ENCODE results near the gene EFNA2. TPM values are rescaled to one million over a fixed set of nuclear protein-coding genes. Genes with fewer than 3 reads are reported as not detected.
A peak's percentile ranks its signal among the peaks of the same experiment; 100 is the strongest.

Gene EFNA2
- polyA plus RNA-seq, 3 donors: not detected

- Histone ChIP-seq H3K27me3 (ENCODE audit: control insufficient read depth in 2 of 2, insufficient read depth in 2 of 2, low read length in 2 of 2) (no peaks in the 10 kb centered on the region), H2AFZ (ENCODE audit: insufficient read depth, low read depth, low read length, poor library complexity, severe bottlenecking) (no peak overlapping the region), H4K20me1 (ENCODE audit: insufficient read depth, low read length) (no peaks in the 10 kb centered on the region), H3K4me1 (ENCODE audit: control insufficient read depth in 1 of 2, insufficient read depth in 2 of 2, low read length in 2 of 2) (no peaks in the 10 kb centered on the region), H3K4me2 (replicated peaks; ENCODE audit: extremely low read depth, low read length, poor library complexity, severe bottlenecking) (no peak overlapping the region), H3K27ac (ENCODE audit: low read depth in 1 of 2, low read length in 2 of 2) (no peak overlapping the region), H3K9ac (ENCODE audit: insufficient read depth, low read length, poor library complexity, severe bottlenecking) (no peak overlapping the region), H3K79me2 (ENCODE audit: insufficient read depth, low read length) (no peaks in the 10 kb centered on the region), H3K9me3 (replicated peaks in 1 of 2; ENCODE audit: control insufficient read depth in 1 of 2, insufficient read depth in 1 of 2, low read length in 2 of 2) (no peaks in the 10 kb centered on the region), H3K4me3 (replicated peaks in 1 of 3; ENCODE audit: low read depth in 2 of 3, low read length in 3 of 3) (no peak overlapping the region), H3K36me3 (replicated peaks in 1 of 2; ENCODE audit: control insufficient read depth in 1 of 2, insufficient read depth in 2 of 2, low read length in 2 of 2) (no peaks in the 10 kb centered on the region)
- peaks cover 0 to 2% (median 0%) of the 10 kb centered on the region in 7 donors for H3K9me3 Mint-ChIP-seq
- H3K27me3 Mint-ChIP-seq (ENCODE audit: low read depth in 3 of 3): peaks cover 4 to 10% (median 7%) of the 10 kb centered on the region in 3 donors
- no peak overlapping the region for H3K4me3 Mint-ChIP-seq
- H3K27ac Mint-ChIP-seq: no peak overlapping the region
- no peaks in the 10 kb centered on the region for H3K36me3 Mint-ChIP-seq
- 77% methylated on average over 9 of the region's 35 CpGs for WGBS (ENCODE audit: insufficient coverage)
- H3K4me1 Mint-ChIP-seq: no peaks in the 10 kb centered on the region
- TF ChIP-seq CTCF (IDR thresholded peaks at IDR 0.05): no peak
- intact Hi-C loops (cut with micrococcal nuclease): no loop called here
- DNase-seq: no peak
Observed at GRCh38 chr19:1300744-1301490, 15.2 kb downstream of the EFNA2 start.

- Histone ChIP-seq H3K27me3 (ENCODE audit: control insufficient read depth in 2 of 2, insufficient read depth in 2 of 2, low read length in 2 of 2) (no peaks in the 10 kb centered on the region), H3K9ac (ENCODE audit: insufficient read depth, low read length, poor library complexity, severe bottlenecking) (no peak overlapping the region), H3K79me2 (ENCODE audit: insufficient read depth, low read length) (no peaks in the 10 kb centered on the region), H4K20me1 (ENCODE audit: insufficient read depth, low read length) (no peaks in the 10 kb centered on the region), H3K4me1 (ENCODE audit: control insufficient read depth in 1 of 2, insufficient read depth in 2 of 2, low read length in 2 of 2) (no peaks in the 10 kb centered on the region), H3K9me3 (replicated peaks in 1 of 2; ENCODE audit: control insufficient read depth in 1 of 2, insufficient read depth in 1 of 2, low read length in 2 of 2) (no peaks in the 10 kb centered on the region), H3K27ac (ENCODE audit: low read depth in 1 of 2, low read length in 2 of 2) (no peak overlapping the region), H3K4me2 (replicated peaks; ENCODE audit: extremely low read depth, low read length, poor library complexity, severe bottlenecking) (no peak overlapping the region), H3K36me3 (replicated peaks in 1 of 2; ENCODE audit: control insufficient read depth in 1 of 2, insufficient read depth in 2 of 2, low read length in 2 of 2) (no peaks in the 10 kb centered on the region), H3K4me3 (replicated peaks in 1 of 3; ENCODE audit: low read depth in 2 of 3, low read length in 3 of 3) (no peak overlapping the region), H2AFZ (ENCODE audit: insufficient read depth, low read depth, low read length, poor library complexity, severe bottlenecking) (no peak overlapping the region)
- peaks cover 2 to 3% (median 2%) of the 10 kb centered on the region in 3 donors for H3K27me3 Mint-ChIP-seq (ENCODE audit: low read depth in 3 of 3)
- no peak for TF ChIP-seq CTCF (IDR thresholded peaks at IDR 0.05)
- no peaks in the 10 kb centered on the region for H3K4me1 Mint-ChIP-seq
- DNase-seq: no peak
- H3K9me3 Mint-ChIP-seq: peaks cover 0 to 2% (median 0%) of the 10 kb centered on the region in 7 donors
- H3K36me3 Mint-ChIP-seq: no peaks in the 10 kb centered on the region
- WGBS (ENCODE audit: insufficient coverage): 87% methylated on average over 25 of the region's 36 CpGs
- intact Hi-C loops (cut with micrococcal nuclease): no loop called here
- peak overlapping the region in 1 of 7 donors; percentile 22 for H3K27ac Mint-ChIP-seq
- H3K4me3 Mint-ChIP-seq: no peak overlapping the region
Observed at GRCh38 chr19:1302533-1303239, 17.0 kb downstream of the EFNA2 start.

All from CD14-positive monocyte (primary cell).